Activated gamma-delta T cell treated with Interleukin-2 at 50 U/mL for 16 hours (primary cell): Measurements from ENCODE around the gene TMEM98.
"Not testable (repeated sequence)": the region's sequence is repeated elsewhere in the genome, so short reads cannot be mapped to it uniquely, and the experiment has no call there.

Experiments
- DNase-seq: peaks from one replicate; pipeline ENCODE4 v3.0.0-alpha.2; 2020

Gene TMEM98

GRCh38 chr17:32987453-32987805 is 59.5 kb downstream of the TMEM98 start:
- DNase-seq: not testable (repeated sequence)

GRCh38 chr17:32987868-32988267 is 59.9 kb downstream of the TMEM98 start:
- DNase-seq: not testable (repeated sequence)

- DNase-seq: no peak
These were observed 60.6 kb downstream of the TMEM98 start for GRCh38 chr17:32988481-32989101.

DNA sequence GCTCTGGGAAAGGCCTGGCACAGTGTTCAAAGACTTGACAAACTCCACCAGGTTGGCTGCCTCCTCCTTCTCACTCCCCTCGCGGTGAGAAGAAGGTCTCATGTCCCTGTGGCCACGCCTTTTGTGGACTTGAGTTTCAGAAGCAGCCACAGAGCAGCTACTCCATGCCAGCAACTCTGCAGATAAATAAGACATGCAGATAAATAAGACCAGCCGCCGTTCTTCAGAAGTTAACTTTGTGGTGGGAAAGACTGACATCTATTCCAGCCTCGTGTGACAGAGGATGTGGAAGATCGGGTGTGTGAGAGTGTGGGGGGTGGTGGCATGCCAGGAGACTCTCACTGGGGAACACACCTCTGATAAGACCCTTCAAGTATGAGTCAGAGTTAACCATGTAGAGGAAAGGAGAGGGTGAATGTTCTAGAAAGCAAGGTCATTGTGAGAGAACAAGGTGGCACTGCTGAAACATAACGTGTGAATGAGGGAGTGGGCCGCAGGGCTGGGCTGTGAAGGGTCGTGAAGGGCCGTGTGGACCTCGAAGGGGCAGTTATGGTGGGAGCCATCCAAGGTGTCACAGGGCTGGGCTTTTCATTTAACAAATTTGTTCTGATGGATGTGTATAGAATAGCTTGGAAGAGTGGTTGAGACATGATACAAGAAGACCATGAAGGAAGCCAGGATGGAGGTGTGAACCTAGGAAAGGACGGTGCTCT is 64.5 kb downstream of the TMEM98 start:
- no peak for DNase-seq

DNA sequence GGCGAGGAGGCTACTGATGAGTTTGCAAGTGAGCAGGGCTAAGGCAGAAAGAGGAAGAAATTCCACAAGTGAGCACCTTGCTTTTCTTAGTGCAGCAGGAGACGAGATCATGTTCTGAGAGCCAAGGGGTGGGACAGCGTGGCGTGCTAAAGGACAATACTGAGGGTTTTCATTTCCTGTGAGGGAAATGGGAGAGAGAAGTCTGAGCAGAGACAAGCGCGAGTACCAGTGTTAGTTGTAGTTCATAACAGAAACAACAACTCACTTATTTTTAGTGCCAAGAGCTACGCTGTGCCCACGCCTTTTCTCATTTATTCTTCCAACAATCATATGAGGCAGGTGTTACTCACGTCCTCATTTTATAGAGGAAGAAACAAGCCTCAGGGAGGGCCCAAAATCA is 66.0 kb downstream of the TMEM98 start:
- no peak for DNase-seq
